ENCODE measurements around the gene SPAG16.

- TF ChIP-seq CTCF (IDR thresholded peaks at IDR 0.05) (no peak), EZH2 (IDR thresholded peaks at IDR 0.05; ENCODE audit: borderline replicate concordance, insufficient read depth, low read depth, low read length, poor library complexity, severe bottlenecking) (no peak)
Observed at GRCh38 chr2:214076527-214076926, 792.3 kb downstream of the SPAG16 start.

Measured in B cell (primary cell).